GM21390 (cell line): ENCODE data around the gene SPG11.
"Not testable (repeated sequence)": the region's sequence is repeated elsewhere in the genome, so short reads cannot be mapped to it uniquely, and the experiment has no call there.

Source experiments
- ATAC-seq: cut with Tn5 transposase; IDR thresholded peaks from one replicate; pipeline ENCODE4 v1.9.1; 2021; ENCODE audit not compliant: unreplicated experiment

SPG11 gene

GRCh38 chr15:44682809-44683682 is 19.6 kb upstream of the SPG11 start:
- not testable (repeated sequence) for ATAC-seq

- no peak for ATAC-seq
Observed at GRCh38 chr15:44682211-44682610, 18.7 kb upstream of the SPG11 start.

GRCh38 chr15:44676676-44677075 is 13.2 kb upstream of the SPG11 start:
- ATAC-seq, result no peak

- no peak for ATAC-seq
Observed at GRCh38 chr15:44675911-44676310, 12.4 kb upstream of the SPG11 start.

- ATAC-seq, result no peak
Observed at GRCh38 chr15:44673639-44674038, 10.2 kb upstream of the SPG11 start.

- ATAC-seq, result no peak
Observed at GRCh38 chr15:44670087-44670950, 6.9 kb upstream of the SPG11 start.

- ATAC-seq, result no peak
Observed at GRCh38 chr15:44668921-44669320, 5.5 kb upstream of the SPG11 start.

- ATAC-seq, result no peak
Observed at GRCh38 chr15:44667039-44667360, 3.5 kb upstream of the SPG11 start.

- ATAC-seq, result no peak
Observed at GRCh38 chr15:44666210-44667038, 3.0 kb upstream of the SPG11 start.

GRCh38 chr15:44662478-44663409 is 718 bp downstream of the SPG11 start:
- peak; percentile 45 for ATAC-seq

GRCh38 chr15:44661576-44661975 is 1.9 kb downstream of the SPG11 start:
- ATAC-seq, result no peak

GRCh38 chr15:44659056-44659455 is 4.4 kb downstream of the SPG11 start:
- no peak for ATAC-seq

GRCh38 chr15:44657378-44657777 is 6.1 kb downstream of the SPG11 start:
- ATAC-seq, result no peak

- no peak for ATAC-seq
Observed at GRCh38 chr15:44656913-44657312, 6.5 kb downstream of the SPG11 start.

GRCh38 chr15:44656298-44656697 is 7.2 kb downstream of the SPG11 start:
- ATAC-seq, result no peak

- ATAC-seq, result no peak
Observed at GRCh38 chr15:44654858-44655257, 8.6 kb downstream of the SPG11 start.

- no peak for ATAC-seq
Observed at GRCh38 chr15:44647637-44648036, 15.8 kb downstream of the SPG11 start.

GRCh38 chr15:44647036-44647435 is 16.4 kb downstream of the SPG11 start:
- no peak for ATAC-seq

- no peak for ATAC-seq
Observed at GRCh38 chr15:44646460-44646859, 17.0 kb downstream of the SPG11 start.

- ATAC-seq, result no peak
Observed at GRCh38 chr15:44641651-44642050, 21.8 kb downstream of the SPG11 start.
